ELF-1 (cell line): ENCODE measurements around the gene ZNF280C.

Experiments used
- DNase-seq: peaks from one replicate; pipeline ENCODE4 v3.0.0-alpha.2; 2016; ENCODE audit warnings: low read depth, low spot score

ZNF280C gene

DNA sequence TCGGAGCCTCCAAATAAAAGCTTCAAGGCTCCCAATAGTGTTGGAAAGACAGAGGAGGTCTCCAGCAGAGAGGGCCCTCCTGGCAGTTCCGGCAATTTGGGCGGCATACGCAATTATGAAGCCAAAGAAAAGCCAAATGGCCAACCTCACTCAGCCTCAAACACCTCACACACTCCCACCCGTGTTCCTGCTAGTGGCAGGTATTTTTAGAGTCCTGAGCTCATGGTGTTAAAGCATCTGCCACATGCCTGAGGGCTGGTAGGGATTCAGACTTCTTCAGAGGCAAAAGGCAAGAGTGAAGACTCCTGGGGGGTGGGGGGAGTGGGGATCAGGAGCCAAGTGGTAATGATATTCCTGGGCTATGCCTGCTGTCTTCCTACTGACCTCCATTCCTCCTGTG is 89.5 kb downstream of the ZNF280C start:
- DNase-seq, result no peak

DNA sequence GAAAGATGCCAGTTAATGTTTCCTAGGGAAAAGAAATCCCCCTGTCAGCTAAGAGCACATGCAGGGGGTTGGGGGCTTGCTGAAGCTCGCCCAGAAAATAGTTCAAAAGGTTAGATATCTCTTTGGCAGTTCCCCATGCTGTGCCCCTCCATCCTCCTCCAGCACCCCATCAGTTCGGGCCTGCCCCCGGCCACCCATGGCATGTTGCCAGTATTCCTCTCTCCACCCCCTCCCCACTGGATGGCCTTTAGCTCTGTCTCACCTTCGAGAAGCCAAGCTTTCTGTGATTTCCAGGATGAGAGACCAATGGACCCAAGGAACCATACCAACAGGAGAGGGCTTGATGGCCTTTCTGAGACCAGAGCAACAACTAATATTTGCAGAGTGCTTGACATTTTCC is 91.8 kb downstream of the ZNF280C start:
- DNase-seq, result no peak

DNA sequence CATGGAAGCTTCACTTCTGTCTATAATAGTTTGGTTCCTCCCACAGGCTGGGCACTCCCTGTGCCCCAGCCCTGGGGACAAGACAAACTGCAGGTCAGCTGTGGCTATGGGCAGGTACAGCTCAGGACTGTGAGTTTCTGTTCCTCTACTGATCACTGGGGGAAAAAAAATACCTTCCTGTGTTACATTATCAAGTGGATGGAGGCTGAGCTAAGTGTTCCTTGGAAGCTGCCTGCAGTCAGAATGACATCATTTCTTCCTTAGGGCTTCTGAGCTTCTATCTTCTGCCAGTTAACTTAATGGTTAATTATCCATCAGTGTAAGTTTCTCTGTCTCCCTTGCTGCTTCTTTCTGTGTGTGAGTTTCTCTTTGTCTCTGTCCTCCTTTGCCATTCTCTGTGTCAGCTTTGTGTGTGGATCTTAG is 92.3 kb downstream of the ZNF280C start:
- DNase-seq, result no peak

DNA sequence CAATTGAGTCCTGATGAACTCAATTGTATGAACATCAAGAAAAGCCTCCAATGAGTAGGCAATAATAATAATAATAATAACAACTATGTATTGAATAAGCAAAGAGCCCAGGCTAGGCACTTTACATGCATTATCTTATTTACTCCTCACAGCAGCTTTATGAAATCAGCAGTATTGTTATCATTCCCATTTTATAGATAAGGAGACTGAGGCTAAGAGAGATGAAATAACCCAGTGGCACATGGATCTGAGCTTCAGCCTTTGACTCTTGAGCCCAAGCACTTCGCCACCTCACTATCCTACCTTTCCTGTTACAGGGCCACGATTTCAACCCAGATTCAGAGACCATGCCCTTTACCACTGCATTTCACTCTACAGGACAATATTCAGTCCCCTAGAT is 93.8 kb downstream of the ZNF280C start:
- DNase-seq, result no peak

DNA sequence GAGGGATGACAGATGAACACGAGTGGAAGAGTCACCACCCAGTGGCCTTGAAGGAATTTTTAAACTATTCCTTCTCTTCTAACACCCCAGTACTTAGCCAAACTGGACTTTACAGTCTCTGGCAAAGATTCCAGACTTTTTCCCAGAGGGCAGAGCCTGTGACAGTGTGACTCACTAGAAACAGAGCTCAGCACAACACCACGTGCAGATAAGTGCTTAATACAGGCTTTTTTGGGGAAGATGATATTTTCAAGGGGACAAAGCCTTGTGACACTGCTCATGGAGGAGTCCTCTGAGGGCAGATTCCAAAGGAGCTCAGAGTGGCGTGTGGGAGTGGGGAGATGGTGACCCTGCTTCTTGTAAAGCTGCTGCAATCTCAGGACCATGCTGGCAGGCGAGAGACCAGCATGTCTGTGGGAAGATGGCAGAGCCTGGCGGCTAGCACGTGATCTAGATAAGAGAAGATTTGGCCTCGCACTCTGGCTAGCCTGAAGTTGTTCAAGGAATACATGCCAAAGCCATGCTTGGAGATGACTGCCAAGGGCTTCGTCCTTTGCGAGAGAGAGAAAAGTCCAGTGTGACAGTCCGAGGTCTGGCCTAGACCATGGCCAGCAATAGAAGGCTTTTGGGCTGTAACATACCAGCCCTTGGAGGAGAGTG is 94.5 kb downstream of the ZNF280C start:
- DNase-seq, result peak; percentile 58

DNA sequence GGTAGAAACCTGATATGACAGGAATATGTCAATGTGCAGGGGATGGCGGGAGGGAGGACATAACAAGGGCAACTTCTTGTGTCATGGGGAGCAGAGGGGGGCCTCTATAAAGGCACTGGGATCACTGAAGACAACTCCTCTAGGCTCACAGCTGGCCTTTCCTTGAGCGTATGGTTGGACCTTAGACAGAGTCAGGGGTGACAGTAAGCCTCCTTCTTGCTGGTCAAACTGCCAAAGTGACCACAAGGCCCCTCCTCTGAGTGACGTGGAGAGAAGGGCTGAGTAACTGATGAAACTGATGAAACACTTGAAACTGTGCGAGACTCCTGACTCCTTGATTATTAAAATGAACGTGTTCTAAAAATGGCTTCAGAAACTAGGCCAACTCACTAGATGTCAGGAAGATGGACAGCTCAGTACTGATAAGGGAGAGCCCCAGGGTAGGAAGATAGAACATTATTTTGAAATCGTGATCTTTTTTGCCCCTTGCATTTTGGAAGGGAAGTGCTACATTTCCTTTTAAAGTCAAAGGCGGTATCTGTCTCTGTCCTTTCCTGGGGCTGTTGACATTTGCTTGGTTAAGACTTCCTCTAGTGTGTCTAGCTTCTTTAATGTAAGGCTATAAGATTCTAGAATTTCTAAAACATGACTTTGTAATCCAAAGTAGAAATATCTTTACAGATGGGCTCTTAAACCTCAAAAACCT is 95.4 kb downstream of the ZNF280C start:
- no peak for DNase-seq

DNA sequence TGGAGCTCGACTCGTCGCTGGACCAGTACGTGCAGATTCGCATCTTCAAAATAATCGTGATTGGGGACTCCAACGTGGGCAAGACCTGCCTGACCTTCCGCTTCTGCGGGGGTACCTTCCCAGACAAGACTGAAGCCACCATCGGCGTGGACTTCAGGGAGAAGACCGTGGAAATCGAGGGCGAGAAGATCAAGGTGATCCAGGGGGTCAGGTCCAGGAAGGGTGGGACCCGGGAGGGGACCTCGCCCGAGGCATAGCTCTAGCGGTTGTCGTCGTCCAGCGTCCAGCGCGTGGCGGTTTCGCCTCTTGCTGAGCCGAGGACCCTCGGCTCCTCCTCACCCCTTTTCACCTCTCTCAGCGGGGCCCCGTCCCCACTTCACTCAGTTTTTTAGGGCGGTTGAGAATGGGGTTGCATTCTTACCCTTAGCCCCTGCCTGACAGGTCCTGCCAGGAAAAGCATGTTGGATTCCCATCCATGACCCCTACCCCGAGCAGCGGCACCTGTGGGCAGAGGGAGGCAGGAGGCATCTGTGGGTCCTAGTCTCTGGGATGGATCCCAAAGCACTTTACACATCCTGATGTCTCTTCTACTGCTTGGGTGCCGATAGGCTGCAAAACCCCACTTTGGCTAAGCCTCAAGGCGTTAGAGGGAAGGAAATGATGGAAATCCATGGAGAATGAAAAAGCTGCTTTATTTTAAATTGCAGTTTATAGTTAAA is 96.4 kb downstream of the ZNF280C start:
- DNase-seq, result no peak

DNA sequence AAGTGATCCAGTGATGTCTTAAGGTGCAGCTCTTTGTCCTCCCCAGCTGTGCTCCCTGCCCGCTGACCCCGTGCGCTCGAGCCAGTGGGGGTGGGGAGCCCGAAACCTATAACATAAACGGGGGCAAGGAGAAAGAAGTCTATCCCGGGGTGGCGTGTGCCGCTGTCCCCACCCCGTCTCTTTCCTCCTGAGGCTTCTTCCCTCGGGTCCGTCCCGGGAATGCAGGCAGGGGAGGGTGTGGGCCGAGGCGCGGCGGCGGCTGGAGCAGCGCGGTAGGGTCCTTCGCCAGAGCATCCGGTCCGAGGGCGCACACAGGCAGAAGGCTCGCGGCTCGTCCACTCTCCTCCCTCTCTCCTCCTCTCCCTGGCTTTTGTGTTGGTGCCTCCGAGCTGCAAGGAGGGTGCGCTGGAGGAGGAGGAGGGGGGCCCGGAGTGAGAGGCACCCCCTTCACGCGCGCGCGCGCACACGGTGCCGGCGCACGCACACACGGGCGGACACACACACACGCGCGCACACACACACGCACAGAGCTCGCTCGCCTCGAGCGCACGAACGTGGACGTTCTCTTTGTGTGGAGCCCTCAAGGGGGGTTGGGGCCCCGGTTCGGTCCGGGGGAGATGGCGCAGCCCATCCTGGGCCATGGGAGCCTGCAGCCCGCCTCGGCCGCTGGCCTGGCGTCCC is 97.1 kb downstream of the ZNF280C start, which contains the start of gene RAB33A:
TSS of gene RAB33A (plus strand) at position 517 of the 681 bp plus-strand sequence. CDS start at position 618, 101 bp downstream.
- DNase-seq, result peak; percentile 42

DNA sequence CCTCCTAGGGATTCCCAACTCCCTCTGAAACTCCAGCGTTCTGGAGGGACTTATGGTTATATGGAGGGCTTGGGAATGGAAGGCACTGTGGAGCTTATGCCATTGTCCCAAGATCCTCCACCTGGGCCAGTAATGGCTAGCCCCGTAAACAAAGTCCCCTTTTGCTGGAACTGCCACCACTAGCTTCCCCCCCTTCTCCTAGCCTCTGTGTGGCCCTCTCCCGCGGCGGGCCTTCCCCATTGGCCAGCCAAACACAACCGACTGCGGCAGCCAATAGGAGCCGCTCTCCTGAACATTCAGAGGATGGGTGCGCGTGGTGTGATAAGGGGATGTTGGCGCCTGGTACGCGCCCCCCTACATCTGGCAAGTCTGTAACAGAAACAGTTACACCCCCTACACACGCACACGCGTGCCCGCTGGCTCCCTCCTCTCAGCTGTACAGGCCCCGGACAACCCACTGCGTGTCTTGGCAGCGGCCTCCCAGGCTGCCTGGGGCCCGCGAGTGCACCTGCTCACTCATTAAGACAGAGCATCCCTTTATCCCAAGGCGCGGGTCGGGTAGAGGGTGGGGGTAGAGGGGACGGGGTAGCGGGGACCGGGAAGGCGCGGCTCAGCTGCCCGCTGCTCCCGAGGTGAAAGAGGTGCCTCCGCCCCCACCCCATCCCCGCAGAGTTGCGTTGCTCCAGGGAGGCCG is 97.8 kb downstream of the ZNF280C start:
- DNase-seq, result peak; percentile 67

DNA sequence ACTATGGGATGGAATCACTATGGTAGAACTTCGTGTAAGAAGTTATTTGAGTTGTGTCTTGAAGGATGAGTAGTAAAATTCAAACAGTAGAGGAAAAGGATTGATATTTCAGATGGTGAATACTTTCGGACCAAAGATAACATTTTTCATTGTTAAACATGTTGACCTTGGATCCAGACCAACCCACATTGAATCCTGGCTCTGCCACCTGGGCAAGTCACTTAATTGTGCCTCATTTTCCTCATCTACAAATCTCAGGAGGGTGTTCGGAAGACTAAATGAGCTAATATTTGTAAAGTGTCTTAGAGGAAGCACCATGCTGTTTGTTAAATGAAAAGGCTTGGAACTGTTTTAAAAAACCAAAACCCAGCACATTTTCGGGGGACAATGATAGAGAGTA is 101.7 kb downstream of the ZNF280C start:
- DNase-seq, result no peak

DNA sequence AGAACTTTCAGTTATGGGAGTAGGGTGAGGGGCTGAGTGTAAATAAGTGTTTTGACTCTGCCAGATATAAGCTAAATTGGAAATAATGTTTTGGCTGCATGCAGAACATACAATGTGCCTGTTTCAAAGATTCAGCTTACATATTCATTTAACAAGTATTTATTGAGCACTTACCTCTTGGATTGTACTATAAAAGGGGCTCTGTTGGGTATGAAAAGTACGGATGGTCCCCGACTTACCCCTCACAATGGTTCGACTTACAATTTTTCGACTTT is 102.3 kb downstream of the ZNF280C start:
- DNase-seq, result no peak

DNA sequence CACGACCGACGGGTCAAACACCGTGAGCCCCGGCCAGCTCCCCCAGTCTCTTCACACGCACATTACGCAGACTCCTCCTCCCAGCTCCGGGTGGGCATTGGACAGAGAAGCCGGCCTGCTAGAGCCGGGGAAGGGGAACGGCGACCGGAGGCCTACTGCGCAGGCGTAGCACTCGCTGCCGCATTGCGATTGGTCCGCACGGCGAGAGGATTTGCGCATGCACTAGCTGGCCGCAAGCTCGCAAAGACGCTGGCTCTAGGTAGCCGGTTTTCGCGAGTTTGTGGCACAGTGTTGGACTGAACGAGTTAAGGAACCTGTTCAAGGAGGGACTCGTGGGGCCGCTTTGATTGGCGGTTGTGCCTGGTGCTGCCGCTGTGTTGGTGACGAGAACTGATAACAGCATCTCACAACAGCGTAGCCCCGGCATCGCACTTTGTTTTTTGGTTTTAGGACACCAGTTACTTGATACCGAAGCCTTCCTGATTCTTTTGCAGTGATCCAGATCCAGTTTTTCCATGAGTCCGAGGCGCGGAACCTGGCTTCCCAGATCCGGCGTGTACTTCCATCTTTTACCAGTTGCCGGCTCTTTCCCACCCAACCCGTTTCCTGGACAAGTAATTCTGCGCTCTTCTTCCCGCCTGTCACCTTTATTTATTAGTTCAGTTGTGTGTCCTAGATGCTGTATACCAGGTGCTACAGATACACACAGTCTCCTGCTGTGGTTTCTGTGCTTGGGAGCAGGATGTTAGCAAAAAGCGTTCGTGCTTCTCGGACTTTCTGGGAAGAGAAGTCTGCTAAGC is 102.8 kb downstream of the ZNF280C start, which contains the start of gene AIFM1:
TSS of gene AIFM1 (minus strand) at position 139 of the 800 bp plus-strand sequence. CDS start 185 bp downstream, outside the sequence.
- peak; percentile 99 for DNase-seq

DNA sequence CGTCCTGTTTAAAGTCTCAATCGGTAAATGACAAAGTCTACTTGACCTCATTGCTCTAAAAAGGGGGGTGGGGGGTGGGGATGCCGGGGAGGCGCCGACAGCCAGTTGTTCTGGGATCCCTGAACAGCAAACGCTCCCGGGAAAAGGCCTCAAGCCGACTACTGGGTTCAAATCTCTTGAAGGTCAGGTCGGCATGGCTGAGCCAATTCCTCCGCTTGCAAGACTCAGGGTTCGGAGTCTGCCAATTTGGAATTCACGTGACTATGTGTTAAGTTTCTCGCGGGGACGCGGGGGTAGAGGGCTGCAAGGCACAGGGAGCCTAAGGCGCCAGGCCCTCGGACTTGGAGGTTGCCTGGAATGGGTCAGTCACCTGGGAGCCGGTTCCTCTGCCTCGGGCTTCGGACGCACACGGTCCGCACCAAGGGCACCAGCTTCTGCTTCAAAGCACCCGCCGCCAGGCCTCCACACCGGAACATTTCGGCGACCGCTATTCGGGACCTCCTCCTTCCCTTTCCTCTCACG is 103.5 kb downstream of the ZNF280C start:
- no peak for DNase-seq

DNA sequence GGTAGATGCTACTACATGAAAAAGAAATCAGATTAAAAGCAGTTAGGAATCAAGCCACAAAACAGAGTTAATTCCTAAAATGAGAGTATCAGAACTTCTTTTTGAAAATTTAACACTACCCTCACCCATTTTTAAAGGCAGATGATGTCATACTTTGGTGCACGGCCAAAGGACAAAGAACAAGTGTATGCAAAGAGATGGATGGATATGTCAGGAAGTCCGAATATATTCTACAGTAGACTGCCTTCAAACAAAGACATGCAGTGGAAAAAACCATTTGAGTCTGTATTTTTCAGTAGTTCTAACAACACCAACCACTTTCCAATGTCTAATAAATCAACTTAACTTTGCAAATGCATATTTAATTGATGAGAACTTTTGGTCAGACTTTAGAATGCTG is 105.3 kb downstream of the ZNF280C start:
- no peak for DNase-seq

DNA sequence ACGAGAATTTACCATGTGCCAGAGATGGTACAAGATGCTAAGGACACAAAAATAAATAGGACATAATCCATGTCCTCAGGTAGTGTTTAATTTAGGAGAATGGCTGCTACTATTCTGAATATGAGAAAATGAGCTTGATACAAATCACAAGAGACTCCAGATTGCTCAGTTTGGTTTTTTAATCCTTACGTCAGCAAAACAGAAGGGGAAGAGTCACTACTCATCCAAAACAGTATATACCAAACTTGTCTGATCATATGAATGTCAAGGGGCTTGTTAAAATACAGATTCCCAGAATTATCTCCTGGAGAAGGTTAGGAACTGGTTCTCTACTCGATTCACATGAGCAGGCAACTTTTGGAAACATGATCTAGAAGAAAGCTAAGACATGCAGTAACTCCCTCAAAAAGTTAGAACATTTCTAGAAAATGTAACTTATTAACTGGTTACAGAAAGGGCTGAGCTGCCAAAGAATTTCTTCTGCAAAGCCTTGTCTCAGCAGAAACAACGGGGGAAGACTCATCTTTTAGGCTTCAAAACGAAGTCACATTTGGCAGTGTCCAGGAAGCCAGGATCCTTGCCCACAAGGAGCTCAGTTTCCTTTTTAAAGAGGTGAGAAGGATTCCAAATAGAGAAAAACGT is 106.5 kb downstream of the ZNF280C start:
- no peak for DNase-seq

DNA sequence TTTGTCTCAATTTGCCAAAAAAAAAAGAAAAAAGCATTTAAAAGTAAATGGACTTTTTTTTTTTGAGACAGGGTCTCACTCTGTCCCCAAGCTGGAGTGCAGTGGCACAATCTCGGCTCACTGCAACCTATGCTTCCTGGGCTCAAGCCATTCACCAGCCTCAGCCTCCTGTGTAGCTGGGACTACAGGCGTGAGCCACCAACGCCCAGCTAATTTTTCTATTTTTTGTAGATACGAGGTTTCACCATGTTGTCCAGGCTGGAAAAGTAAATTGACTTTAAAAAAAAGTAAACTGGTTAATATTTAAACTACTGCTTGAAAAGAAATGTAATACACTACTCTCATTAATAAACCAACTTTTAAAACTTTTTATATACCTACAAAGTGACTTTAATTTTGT is 108.9 kb downstream of the ZNF280C start:
- no peak for DNase-seq

DNA sequence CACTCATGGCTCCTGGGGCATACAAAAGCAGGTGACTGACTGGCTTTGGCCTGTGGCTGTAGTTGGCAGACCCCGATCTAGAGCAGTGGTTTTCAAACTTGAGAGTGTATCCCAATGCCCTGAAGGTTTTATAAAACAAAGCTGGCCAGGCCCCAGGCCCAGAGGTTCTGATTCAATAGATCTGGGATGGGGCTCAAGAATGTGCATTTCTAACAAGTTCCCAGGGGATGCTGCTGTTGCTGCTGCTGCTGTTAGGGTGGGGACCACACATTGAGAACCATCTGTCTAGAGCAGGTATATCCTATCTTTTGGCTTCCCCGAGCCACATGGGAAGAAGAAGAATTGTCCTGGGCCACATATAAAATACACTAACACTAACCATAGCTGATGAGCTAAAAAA is 110.4 kb downstream of the ZNF280C start:
- peak; percentile 26 for DNase-seq

DNA sequence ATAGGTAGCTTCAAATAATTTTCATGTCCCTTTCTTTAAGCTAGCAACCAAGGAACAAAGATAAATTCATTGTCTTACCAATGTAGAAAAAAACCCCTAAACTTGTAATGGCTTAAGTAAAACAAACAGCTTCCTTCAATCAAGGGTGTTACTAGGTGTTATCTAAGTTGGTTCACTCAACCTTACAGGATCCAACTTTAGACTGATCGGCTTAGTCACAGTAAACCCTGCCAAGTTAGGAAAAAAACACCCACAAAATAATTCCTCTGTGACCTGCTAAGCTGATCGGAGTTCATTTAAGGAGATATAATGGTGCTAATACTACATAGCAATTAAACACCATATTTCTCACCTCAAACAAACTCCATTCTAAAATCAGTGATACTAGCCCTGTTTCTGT is 113.1 kb downstream of the ZNF280C start:
- no peak for DNase-seq
